ENCODE data around the gene UNC5A. TPM values are rescaled to one million over a fixed set of nuclear protein-coding genes. Genes with fewer than 3 reads are reported as not detected.

The UNC5A gene
- total RNA-seq, 2 donors from 2014 or later, result 0.89 to 1.4 TPM

GRCh38 chr5:176882567-176882903, 72.2 kb downstream of the UNC5A start:
- Mint-ChIP-seq H3K9me3 (no peaks in the 10 kb centered on the region), H3K4me3 (no peak overlapping the region), H3K27ac (no peak overlapping the region), H3K36me3 (ENCODE audit: low read depth) (no peaks in the 10 kb centered on the region), H3K4me1 (peaks cover 4% of the 10 kb centered on the region), H3K27me3 (ENCODE audit: insufficient read depth) (peaks cover 2% of the 10 kb centered on the region)
- Histone ChIP-seq H3K27ac (ENCODE audit: low read depth, low read length) (no peak overlapping the region), H3K4me3 (ENCODE audit: low read length) (no peak overlapping the region), H3K36me3 (ENCODE audit: control insufficient read depth, insufficient read depth, low read length) (no peaks in the 10 kb centered on the region), H3K9ac (ENCODE audit: extremely low read depth, low read length, poor library complexity, severe bottlenecking) (no peak overlapping the region), H3K4me1 (ENCODE audit: control insufficient read depth, insufficient read depth, low read length) (no peaks in the 10 kb centered on the region), H3K9me3 (ENCODE audit: control insufficient read depth, low read length) (no peaks in the 10 kb centered on the region), H3K27me3 (ENCODE audit: control insufficient read depth, insufficient read depth, low read length, poor library complexity, severe bottlenecking) (no peaks in the 10 kb centered on the region)
- TF ChIP-seq CTCF (conservative IDR thresholded peaks at IDR 0.05), result no peak
- DNase-seq, result no peak
- WGBS, 2 experiments (ENCODE audit: insufficient coverage in 1 of 2, insufficient read length in 1 of 2), result 86 to 88% methylated on average over 6 of the region's 6 CpGs

GRCh38 chr5:176883700-176884570, 73.6 kb downstream of the UNC5A start:
- H3K4me3 ChIP-seq (ENCODE audit: low read length), result no peak overlapping the region
- DNase-seq, result no peak
- TF ChIP-seq CTCF (conservative IDR thresholded peaks at IDR 0.05), result no peak
- no peaks in the 10 kb centered on the region for H3K4me1 ChIP-seq (ENCODE audit: control insufficient read depth, insufficient read depth, low read length)
- H3K27me3 Mint-ChIP-seq (ENCODE audit: insufficient read depth), result peaks cover 2% of the 10 kb centered on the region
- peaks cover 4% of the 10 kb centered on the region for H3K4me1 Mint-ChIP-seq
- no peak overlapping the region for H3K9ac ChIP-seq (ENCODE audit: extremely low read depth, low read length, poor library complexity, severe bottlenecking)
- no peaks in the 10 kb centered on the region for H3K9me3 Mint-ChIP-seq
- no peaks in the 10 kb centered on the region for H3K27me3 ChIP-seq (ENCODE audit: control insufficient read depth, insufficient read depth, low read length, poor library complexity, severe bottlenecking)
- WGBS, 2 experiments (ENCODE audit: insufficient coverage in 1 of 2, insufficient read length in 1 of 2), result 91 to 94% methylated on average over 9 to 17 of the region's 17 CpGs
- H3K27ac Mint-ChIP-seq, result no peak overlapping the region
- H3K36me3 Mint-ChIP-seq (ENCODE audit: low read depth), result no peaks in the 10 kb centered on the region
- no peak overlapping the region for H3K27ac ChIP-seq (ENCODE audit: low read depth, low read length)
- no peaks in the 10 kb centered on the region for H3K36me3 ChIP-seq (ENCODE audit: control insufficient read depth, insufficient read depth, low read length)
- H3K9me3 ChIP-seq (ENCODE audit: control insufficient read depth, low read length), result no peaks in the 10 kb centered on the region
- H3K4me3 Mint-ChIP-seq, result no peak overlapping the region

- Histone ChIP-seq H3K9me3 (ENCODE audit: control insufficient read depth, low read length) (no peaks in the 10 kb centered on the region), H3K9ac (ENCODE audit: extremely low read depth, low read length, poor library complexity, severe bottlenecking) (no peak overlapping the region), H3K36me3 (ENCODE audit: control insufficient read depth, insufficient read depth, low read length) (no peaks in the 10 kb centered on the region), H3K27me3 (ENCODE audit: control insufficient read depth, insufficient read depth, low read length, poor library complexity, severe bottlenecking) (no peaks in the 10 kb centered on the region), H3K4me1 (ENCODE audit: control insufficient read depth, insufficient read depth, low read length) (no peaks in the 10 kb centered on the region), H3K27ac (ENCODE audit: low read depth, low read length) (no peak overlapping the region), H3K4me3 (ENCODE audit: low read length) (no peak overlapping the region)
- no peak overlapping the region for H3K4me3 Mint-ChIP-seq
- no peak for DNase-seq
- WGBS, 2 experiments (ENCODE audit: insufficient coverage in 1 of 2, insufficient read length in 1 of 2), result 63 to 78% methylated on average over 2 to 4 of the region's 4 CpGs
- no peaks in the 10 kb centered on the region for H3K36me3 Mint-ChIP-seq (ENCODE audit: low read depth)
- H3K27ac Mint-ChIP-seq, result no peak overlapping the region
- TF ChIP-seq CTCF (conservative IDR thresholded peaks at IDR 0.05), result no peak
- H3K4me1 Mint-ChIP-seq, result peaks cover 4% of the 10 kb centered on the region
- H3K9me3 Mint-ChIP-seq, result no peaks in the 10 kb centered on the region
- peaks cover 2% of the 10 kb centered on the region for H3K27me3 Mint-ChIP-seq (ENCODE audit: insufficient read depth)
Observed at GRCh38 chr5:176884571-176884890, 74.2 kb downstream of the UNC5A start.

Data from endodermal cell (in vitro differentiated cells).